GM18498 (cell line): Measurements from ENCODE around the gene RTCB.
"Not testable (repeated sequence)": the region's sequence is repeated elsewhere in the genome, so short reads cannot be mapped to it uniquely, and the experiment has no call there.

Experiments
- ATAC-seq: cut with Tn5 transposase; IDR thresholded peaks from one replicate; pipeline ENCODE4 v1.9.1; 2021; ENCODE audit warnings: mild to moderate bottlenecking, moderate library complexity; ENCODE audit not compliant: unreplicated experiment

RTCB gene

DNA sequence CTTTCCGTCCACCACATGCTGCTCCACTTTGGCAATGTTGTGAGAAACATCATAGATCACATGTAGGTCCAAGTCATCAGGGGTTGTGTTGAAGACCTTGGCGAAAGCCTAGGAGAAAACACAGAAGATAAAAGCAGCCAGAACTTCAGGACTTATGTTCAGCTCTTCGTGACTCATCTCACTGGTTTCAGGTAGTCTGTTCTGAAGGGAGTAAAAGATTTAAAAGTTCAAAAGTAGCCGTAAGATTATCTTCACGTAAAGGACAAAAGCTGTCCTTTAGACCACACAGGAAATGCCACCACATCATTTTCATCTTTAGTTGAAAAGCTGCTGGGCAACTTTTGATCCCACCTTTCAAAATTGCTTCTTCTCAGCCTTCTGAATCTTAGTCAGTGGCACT, 16.9 kb downstream of the RTCB start:
- no peak for ATAC-seq

DNA sequence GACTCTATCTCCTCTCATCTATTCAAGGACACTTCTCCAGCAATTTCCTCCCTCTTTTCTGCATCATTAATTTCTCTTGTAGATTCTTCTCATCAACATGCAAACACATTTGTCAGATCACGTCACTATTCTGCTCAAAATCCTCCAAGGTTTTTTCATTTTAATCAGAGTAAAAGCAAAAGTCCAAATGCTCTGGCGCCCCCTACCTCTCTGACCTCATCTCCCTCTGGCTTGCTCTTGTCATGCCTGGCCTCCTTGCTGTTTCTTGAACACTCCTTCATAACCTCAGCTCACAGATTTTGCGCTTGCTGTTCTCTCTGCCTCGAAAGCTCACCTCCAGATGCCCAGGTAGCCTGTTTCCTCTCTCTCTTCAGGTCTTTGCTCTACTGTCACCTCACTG, 22.4 kb downstream of the RTCB start:
- no peak for ATAC-seq

DNA sequence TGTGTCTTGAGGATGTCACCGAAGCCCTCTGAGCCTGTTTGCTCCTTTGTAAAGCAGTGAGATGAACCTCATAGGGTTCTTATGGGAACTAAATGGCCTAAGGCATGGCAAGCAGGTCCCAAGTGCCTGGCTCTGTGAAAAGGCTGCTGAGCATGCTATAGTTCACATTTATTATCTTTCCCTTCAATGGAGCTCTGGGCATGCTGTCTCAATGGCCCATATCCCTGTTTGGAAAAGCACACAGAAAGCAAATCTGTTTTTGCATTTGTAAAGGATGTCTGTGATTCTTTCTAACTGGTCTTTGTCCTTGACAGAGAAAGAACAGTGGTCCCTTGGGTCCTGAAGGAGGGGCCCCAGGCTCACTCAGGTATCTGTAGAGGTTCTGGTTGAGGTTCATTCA, 26.4 kb downstream of the RTCB start:
- ATAC-seq = no peak

DNA sequence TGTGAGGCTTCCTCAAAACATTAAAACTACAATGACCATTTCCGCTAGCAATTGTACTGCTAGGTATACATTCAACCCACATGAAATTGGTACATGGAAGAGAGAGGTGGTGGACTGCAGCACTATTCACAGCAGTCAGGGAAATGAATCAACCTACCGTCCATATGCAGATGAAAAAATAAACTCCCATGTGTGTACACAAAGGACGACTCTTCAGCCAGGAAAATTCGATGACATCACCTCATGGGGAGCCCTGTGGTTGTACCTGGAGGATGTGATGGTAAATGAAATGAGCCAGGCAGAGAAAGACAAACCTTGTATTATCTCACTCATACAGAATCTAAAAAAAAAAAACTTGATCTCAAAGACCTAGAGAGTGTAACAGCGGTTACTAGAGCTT, 31.1 kb downstream of the RTCB start:
- no peak for ATAC-seq

DNA sequence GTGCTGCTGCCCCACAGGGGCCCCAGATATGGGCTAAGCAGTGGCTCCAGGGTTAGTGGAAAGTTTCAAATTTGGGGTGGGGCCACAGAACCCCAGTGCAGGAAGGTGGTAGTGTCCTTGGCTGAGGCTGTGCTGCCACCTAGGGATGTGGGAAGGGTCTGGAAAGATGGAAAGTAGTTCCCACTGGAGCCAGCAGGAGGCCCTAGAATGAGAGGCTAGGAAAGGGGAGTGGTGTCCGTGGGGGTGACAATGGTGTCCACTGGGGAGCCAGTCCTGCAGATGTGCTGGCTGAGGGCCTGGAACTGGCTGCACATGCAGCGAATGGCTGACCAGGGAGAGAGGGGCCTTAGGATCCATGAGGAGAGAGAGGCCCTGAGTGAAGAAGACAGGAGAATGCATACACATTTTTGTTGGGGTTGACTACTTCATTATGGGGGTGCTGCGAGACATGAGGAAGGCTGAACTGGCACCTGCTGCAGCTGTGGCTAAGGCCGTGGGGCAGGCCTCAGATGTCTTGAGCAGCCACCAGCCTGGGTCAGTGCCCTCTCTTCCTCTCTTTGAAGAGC, 33.3 kb downstream of the RTCB start:
- no peak for ATAC-seq

DNA sequence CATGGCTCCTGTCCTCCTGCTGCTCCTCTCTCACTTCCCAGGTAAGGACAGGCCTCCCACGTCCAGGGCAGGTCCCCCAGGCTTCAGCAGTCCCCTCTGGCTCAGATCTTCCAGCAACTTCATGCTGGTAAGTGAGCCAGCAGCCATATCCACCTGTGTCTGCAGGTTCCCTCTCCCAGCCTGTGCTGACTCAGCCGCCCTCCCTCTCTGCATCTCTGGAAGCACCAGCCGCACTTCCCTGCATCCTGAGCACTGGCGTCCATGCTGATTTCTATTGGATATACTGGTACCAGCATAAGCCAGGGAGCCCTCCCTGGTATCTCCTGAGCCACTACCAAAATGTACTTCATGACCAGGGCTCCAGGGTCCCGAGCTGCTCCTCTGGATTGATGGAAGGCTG, 35.4 kb downstream of the RTCB start:
- ATAC-seq = no peak

DNA sequence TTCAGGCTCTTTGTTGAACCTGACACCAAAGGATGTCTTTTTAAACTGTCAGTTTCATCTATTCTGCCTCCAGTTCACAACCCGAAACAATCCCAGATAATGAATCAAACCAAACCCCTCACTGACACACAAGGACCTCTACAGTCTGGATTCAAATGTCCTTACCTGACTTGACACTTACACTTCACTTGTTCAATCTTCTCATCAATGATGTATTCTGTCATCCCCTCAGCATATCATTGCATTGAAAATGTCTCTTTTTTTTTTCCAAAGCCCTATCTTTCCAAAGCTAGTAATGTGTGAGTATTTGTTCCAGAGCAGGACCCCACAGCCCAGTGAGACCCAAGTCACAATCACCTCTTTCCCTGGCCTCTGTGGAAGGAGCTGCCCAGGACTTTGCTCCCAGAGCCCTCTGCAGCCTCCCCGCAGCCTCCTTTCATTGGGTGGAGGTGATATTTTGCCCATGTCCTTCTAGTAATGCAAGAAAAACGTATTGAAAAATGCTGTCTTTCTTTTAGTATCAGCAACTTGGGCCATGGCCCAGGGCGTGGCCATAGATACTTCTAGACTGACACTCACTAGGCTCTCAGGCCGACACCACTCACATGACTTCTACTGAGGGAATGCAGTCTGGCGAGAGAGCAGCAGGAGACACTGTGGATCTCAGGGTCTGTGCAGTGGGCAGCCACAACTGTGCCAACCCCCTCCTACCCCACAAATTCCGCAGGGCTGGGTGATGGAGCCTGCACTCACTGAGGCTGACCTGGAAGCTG, 36.2 kb downstream of the RTCB start:
- no peak for ATAC-seq

DNA sequence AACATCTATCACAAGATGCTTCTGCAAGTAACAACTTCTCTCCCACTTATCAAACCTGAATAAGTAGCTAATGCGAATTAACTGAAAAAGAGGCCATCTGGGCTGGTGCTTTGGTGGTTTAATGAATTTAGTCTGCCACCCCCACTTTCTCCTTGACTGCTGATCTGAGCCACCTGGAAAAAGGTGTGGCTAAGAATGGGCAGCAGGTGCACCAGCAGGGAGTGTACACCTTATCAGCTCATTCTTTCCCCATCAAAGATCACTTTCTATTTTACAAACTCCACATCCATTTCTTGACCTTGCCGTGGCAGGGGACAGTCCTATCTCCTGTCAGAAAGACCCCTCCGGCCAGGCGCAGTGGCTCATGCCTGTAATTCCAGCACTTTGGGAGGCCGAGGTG, 47.8 kb downstream of the RTCB start:
- ATAC-seq = no peak

DNA sequence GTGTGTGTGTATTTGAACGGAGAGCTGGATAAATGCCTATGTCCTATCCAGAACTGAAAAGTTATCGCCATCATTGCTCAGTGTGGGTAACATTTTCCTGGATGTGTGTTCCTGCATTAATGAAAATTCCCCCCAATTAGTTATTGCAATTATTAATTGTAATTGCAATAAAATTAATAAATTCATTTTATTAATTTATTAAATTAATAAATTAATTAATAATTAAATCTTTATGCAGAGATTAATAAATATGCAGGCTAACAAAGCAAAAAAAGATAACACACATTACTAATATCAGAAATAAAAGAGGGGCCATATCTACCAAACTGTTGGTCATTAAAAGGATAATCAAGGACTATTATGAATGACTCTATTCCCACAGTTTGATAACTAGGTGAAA, 50.8 kb downstream of the RTCB start:
- ATAC-seq = no peak

DNA sequence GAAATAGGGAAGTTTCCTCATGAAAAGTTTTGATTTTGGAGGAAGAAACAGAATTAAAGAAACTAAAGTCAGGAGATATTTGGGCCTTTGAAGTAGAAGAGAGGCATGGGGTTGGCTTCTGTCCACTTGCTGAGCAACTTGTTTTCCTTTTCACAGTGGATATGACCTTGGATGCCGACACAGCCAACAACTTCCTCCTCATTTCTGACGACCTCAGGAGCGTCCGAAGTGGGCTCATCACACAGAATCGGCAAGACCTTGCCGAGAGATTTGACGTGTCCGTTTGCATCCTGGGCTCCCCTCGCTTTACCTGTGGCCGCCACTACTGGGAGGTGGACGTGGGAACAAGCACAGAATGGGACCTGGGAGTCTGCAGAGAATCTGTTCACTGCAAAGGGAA, 52.0 kb downstream of the RTCB start:
- ATAC-seq = not testable (repeated sequence)

DNA sequence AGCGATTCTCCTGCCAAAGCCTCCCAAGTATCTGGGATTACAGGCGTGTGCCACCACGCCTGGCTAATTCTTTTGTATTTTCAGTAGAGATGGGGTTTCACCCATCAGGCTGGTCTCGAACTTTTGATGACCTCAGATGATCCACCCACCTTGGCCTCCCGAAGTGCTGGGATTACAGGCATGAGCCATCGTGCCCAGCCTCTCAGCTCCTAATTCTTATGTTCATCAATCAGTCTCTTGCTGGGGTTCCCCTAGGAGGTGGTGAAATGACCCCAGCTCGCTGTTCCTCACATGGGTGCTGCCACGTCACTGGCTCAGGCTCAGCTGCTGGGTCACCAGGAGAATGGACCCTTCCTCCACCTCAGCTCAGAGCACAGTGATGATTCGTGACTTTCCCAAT, 54.5 kb downstream of the RTCB start, which contains the start of gene RFPL3:
Gene RFPL3 (plus strand): TSS at position 301 of the 400 bp plus-strand sequence. CDS start 205 bp downstream, outside the sequence.
- not testable (repeated sequence) for ATAC-seq

DNA sequence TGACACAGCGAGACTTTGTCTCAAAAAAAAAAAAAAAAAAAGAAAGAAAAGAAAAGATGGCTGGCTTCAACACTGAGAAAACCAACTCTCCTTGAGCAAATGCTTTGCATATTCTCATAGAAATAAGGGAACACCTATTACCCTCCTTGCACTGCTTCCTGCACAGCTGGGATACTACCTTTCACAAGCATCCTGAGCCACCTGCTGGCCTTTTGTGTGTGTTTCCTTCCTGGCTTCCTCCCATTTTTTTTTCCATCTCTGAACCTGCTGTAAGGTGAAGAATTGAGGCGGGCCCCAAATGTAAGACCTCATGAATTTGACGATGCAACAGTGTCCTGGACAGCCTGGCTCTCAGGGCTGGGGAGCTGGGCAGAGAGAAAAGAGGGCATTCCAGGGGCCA, 56.3 kb downstream of the RTCB start:
- ATAC-seq = no peak

DNA sequence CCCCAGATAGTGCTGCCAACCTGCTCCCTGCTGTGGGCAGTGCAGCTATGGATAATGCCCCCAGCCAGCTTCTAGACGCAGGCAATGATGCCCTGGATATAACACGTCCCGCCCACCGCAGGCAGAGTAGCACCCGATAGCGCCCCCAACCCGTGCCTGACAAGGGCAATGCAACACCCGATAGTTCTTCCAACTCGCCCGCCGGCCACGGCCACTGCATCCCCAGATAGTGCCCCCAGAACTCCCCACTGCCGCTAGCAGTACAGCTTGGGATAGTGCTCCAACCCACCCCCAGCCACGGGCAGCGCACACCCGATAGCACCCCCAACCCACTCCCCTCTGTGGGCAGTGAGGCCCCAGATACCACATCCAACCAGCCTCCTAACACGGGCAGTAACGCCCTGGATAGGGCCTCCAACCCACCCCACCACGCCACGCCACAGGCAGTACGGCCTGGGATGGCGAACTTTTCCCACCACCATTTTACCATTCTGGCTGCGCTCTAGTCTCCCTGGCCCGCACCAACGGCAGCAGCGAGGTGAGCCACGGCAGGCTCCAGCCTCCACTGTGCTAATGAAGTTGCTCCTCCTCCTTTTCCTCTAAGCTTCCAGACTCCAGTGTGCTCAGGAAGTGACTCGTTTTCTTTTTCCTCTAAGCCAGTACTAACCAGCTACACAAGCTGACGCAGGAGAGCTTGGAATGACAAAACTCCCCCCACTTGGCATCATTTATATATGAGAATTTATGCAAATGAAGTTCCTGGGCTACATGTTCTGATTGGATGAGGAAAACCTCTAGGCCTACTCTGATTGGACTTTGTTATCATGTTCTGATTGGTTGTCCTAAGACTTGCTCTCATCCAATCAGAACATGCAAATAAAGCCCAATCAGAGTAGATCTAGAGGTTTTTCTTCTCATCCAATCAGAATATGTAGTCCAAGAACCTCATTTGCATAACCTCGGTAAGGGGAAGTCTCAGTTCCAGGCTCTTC, 57.4 kb downstream of the RTCB start:
- ATAC-seq = no peak

DNA sequence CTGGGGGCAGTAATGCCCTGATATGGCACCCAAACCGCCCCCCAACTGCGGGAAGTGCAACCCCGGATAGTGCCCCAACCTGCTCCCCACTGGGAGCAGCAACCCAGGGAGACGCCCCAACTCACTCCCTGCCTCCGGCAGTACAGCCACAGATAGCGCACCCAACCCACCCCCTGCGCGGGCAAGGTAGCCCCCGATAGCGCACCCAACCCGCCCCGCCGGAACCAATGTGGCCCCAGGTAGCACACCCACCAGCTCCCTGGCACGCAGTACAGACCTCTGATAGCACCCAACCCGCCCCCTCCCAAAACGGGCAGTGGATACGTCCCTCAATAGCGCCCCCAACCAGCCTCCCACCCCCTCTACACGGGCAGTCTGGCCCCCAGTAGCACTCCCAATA, 58.2 kb downstream of the RTCB start:
- ATAC-seq = no peak

DNA sequence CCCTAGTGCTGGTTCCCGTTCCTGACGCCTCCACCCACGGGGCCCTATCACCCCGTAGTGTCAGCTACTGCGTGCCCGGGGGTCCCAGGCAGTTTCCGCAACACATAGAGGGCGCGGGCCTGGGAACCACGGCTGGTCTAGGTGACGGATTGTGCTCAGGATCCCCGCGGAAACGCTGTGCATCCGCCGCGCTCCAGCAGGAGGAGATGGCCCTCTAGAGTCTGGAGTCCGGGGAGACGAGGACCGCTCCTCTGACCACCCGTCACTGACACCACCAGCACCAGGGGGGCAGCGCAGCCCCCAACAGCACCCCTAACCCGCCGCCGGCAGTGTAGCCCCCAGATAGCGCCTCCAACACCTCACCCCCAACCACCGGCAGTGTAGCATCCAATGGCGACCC, 58.8 kb downstream of the RTCB start:
- no peak for ATAC-seq

DNA sequence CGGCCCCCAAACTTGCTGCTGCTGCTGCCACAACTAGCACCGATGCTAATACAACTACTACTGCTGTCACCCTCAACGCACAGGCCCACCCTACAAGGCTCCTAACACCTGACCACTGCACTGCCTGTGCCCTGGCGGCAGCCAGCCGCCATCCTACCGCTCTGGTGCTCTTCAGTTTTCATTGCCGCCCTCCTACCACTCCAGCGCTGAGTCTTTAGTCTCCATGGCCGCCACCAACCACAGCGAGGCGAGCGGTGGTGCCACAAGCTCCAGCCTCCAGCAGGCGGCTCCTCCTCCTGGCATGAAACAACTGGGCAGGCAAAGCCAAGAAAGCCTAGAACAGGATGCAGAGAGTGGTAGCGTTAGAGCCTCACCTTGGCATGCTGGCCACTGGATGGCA, 59.4 kb downstream of the RTCB start:
- no peak for ATAC-seq

DNA sequence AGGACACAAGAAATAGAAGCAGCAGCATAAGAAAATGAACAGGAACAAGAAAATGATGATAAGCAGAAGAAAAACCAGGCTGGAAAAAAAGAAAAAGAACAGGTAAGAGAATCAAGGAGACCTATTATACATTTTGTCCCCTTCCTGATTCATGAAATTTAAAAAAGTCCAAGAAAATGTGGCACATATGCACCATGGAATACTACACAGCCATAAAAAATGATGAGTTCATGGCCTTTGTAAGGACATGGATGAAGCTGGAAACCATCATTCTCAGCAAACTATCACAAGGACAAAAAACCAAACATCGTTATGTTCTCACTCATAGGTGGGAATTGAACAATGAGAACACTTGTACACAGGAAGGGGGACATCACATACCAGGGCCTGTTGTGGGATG, 60.2 kb downstream of the RTCB start:
- ATAC-seq = not testable (repeated sequence)

DNA sequence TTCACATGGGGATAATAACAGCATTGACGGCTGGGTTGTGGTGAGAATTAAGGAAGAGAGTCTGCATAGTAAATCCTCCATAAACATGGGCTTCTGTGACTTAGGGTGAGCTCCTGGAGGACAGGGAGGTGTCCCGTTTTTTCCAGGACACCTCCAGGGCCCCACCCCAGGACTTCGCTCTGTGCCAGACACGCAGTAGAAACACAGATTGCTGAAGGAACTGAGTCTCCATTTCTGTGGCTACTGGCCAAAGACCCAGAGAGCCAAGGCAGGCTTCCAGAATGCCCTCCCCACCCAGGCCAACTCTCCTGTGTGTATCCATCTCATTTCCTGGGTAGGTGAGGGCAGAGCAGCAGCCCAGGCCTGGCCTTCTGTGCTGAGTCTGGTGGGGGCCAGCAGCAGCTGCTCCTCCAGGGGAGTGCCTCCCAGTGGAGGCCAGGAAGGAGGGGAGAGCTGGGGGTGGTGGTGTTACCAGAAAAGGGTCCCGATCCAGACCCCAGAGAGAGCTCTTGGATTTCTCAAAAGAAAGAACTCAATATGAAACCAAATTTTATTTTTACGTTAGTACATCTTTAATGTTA, 63.9 kb downstream of the RTCB start:
- ATAC-seq = no peak

DNA sequence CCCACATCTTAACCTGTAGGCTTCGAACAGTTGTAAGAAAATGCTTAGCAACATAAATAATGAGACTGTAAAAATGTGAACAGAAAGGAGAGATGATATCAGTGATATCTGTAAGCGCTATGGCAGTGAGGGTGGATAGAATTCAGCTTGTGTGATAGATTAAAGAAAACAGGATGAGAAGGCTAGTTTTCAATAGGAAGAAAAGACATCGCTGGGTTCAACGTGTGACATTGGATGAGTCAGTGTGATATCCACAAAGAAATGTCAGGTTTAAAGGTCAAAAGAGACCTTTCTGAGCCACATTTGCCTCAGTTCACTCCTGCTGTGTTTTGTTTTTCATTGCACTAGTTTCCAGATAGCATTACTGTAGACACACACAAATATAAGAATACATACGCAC, 68.1 kb downstream of the RTCB start:
- ATAC-seq = no peak

DNA sequence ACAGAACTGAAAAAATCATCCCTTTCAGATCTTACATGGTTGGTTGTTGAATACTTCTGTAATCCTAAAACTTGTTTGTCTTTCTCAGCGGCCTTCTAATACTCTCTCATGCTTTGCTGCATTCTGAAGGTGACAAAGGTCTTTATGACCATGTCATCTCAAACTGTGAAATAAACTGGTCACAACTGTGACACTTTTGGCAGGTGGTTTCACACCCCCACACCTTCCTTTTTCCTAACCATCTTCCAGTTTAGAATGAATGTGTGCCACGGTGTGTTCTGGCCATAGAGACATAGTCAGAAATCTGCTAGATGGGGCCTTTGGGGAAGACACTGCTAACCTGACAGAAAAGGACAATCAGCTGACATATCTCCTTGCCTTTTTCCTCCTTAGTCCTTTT, 69.1 kb downstream of the RTCB start:
- ATAC-seq = no peak

DNA sequence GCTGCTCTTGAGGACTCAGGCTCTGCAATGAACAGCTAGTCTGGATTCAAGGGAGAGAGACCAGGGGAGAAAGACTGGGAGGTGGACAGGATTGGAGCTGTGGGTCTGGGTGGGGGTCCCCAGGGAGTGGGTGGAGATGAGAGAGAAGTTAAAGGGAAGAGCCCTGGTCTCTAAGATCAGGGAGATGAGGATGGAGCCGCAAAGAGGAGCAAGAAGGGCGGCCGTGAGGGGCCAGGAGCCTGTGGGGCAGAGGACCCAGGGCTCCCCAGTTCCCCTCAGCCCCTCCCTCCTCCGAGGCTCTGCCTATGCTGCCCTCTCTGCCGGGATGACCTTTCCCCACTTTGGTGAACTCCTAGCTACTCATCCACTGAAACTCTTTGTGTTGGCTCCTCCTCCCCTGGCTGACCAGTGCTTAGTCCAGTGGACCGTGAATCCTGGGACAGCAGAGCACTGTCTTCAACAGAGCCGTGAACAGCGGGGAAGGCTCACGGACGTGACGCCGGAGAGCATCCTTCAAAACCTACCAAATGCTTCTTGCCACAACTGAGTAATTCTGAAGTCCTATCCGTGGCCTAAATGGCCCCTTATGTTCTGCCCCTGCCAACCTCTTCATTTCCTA, 70.8 kb downstream of the RTCB start:
- no peak for ATAC-seq
